HUDEP-2 (cell line): ENCODE results near the gene RAD51B.

Source experiments
- DNase-seq, 76 experiments: peaks; one replicate each; lab custom pipeline; 2025; ENCODE audit not compliant: unreplicated experiment in 76 of 76; lab: John Stamatoyannopoulos, UW

Gene RAD51B

DNA sequence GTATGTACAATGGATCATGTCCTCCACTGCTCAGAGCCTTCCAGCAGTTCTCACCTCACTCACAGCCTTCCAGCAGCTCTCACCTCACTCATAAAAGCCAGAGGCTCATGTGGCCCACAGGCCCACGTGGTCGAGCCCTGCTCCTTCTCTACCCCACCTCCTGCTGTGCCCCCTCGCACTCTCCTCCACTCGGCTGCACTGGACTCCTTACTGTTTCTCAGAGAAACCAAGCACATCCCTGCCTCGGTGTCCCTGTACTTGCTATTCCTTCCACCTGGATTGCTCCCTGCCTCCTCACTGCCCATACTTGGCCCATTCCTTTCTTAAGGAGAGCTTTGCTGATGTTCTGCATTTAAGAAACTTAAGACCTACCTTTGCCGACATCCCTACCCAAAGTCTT, 753.5 kb downstream of the RAD51B start:
- no peak for DNase-seq

DNA sequence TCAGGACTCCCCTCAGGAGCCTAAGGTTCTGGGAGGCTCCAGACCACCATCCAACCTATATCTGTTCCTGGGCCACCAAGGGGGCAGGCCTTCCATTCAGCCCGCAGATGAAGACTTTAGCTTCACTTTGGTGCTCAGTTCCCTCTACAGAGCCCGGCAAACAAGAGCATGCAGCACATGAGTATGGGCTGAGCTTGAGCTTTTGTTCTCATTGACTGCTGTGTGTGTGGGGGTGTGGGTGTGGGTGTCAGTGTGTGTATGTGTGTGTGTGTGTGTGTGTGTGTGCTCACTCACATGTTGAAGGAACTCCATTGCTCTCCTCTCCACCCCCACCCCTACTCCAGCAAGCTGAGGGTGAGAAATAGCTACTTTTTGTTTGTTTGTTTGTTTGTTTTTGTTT, 754.1 kb downstream of the RAD51B start:
- DNase-seq, result no peak

- DNase-seq, result no peak
These were observed 754.9 kb downstream of the RAD51B start for GRCh38 chr14:68574461-68574860.

DNA sequence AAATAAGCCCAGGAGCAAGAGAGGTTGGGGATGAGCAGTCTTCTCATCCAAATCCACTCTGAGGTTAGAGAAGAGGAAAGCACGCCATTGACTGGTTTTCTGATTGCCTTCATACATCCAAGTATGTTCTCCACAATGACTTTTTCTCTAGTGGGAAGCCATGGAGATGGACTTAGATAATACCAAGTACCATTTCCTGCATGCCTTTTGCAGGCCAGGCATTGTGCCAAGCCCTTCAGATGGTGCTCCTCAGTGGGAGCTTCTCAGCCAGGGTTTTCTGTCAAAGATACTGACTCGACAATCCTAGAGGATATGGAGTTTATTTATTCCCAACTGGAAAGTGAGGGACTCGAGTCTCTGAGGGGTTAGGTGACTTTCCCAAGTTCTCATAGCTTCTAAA, 755.3 kb downstream of the RAD51B start:
- no peak for DNase-seq

DNA sequence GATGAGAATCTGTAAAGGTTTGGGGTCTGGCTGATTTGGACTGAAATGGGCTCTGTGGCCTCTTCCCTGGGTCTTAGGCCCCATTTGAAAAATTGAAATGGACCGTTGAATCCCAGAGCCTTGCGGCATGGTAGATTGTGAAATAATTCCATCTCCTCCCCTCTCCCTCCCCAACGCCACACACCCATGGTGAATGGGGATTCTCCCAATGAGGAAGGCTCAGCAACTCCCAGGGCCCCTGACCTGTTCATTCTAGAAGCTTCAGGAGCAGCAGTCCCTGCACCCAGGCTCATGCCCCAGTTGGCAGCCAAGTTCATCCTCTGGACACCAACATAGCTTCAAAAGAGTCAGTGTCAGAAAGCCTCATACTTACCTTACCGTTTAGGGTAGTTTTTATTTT, 755.8 kb downstream of the RAD51B start:
- DNase-seq, result no peak

GRCh38 chr14:68576031-68576430, 756.5 kb downstream of the RAD51B start:
- no peak for DNase-seq

GRCh38 chr14:68576496-68577244, 757.1 kb downstream of the RAD51B start:
- no peak for DNase-seq

DNA sequence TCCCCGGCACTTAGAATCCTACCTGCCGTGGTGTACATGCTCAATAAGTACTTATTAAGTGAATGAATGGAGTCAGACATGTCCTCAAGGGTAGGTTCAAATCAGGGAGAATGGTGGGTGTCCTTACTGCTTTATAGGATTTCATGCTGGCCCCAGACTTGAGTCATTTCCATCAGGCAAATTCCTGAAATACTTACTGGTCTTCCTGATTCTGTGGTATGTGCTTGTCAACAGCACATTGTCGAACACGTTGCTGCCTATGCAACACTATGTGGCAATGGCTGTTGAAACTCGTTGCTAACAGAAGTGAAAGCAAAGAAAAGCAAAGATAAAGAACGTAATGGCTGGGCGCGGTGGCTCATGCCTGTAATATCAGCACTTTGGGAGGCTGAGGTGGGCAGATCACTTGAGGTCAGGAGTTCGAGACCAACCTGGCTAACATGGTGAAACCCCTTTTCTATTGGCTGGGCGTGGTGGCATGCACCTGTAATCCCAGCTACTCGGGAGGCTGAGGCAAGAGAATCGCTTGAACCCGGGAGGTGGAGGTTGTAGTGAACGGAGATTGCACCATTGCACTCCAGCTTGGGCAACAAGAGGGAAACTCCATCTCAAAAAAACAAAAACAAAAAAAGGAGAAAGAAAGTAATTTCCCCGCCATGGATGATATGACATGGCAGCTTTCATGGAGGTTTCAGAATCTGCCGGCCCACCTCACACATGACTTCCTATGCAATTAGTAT, 758.4 kb downstream of the RAD51B start:
- DNase-seq, result no peak

DNA sequence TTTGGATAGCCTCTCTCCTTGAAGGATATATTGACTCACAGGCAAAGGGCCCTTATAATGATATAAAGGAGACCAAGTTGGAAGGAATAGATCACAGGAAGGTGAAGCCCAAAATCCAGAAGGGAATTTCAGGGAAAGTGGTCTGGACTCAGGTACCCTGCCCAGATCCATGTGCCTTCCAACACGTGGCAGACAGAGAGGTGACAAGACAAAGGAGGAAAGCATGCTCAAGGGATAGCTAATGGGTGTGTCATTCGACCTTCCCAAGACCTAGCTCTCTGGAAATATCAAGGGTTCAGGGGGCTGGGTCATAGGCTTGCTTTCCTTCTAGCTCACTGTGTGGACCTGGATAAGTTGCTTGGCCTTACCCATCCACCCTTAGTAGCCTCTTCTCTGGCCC, 759.0 kb downstream of the RAD51B start:
- no peak for DNase-seq

- no peak for DNase-seq
These were observed 760.6 kb downstream of the RAD51B start for GRCh38 chr14:68580096-68580645.

- no peak for DNase-seq
These were observed 761.1 kb downstream of the RAD51B start for GRCh38 chr14:68580671-68581070.

- no peak for DNase-seq
These were observed 764.1 kb downstream of the RAD51B start for GRCh38 chr14:68583548-68584280.

DNA sequence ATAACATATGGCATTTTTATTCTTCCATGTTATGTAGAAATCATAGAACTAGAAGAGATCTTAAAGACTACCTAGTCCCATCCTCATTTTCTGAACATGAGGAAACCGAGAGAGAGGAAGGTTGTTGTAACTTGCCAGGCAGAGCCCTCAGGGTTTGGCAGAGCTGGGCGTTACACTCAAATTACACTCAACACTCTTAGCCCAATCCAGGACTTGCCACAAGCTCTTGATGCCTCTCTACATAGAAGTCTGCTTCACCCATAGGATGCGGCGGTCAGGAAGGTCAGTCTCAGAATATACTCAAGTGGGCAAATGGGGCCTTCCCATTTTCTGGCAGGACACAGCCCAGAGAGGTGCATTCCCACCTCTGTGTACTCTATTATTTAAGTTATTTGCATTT, 765.2 kb downstream of the RAD51B start:
- DNase-seq, result no peak

GRCh38 chr14:68585690-68586089, 766.1 kb downstream of the RAD51B start:
- no peak for DNase-seq

DNA sequence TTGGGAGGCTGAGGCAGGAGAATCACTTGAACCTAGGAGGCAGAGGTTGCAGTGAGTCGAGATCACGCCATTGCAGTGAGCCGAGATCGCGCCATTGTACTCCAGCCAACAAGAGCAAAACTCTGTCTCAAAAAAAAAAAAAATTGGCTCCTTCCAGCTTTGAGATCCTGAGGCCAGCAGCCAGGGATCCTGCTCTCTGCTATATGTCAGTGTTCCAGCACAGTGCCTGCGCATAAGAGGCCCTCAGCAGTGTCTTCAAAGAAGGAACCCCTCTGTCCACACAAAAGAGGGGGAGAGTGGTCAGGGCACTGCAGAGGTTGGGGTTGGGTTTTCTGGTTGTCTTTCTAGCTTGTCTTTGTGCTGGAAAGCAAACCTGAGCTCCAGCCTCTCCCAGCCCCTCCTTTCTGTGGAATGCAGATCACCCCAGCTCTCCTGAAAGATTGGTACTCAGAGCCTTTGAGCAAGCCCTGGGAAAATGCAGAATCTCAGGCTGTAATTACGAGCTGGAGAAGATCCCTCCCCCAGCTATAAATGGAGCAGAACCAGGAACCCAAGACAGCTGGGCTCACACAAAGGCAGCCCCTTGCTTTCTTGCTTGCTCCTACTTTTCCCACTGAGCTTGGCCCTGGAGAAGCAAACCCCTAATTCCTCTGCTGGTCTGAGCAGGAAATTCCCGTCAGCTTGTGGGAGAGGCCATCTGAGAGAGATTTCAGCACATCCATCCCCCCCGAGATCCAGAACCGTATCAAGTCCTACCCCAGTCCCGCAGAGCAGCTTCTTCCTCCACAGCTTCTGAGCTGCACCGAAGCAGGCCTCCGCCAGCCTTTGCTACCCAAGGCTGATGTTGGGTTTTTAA, 767.5 kb downstream of the RAD51B start:
- DNase-seq, result no peak

GRCh38 chr14:68587931-68588330, 768.4 kb downstream of the RAD51B start:
- DNase-seq, result no peak

GRCh38 chr14:68589447-68590200, 770.0 kb downstream of the RAD51B start:
- DNase-seq, result no peak

GRCh38 chr14:68590201-68590522, 770.6 kb downstream of the RAD51B start:
- DNase-seq, result no peak

- DNase-seq, result no peak
These were observed 772.2 kb downstream of the RAD51B start for GRCh38 chr14:68591786-68592185.
